Gastrocnemius medialis (tissue), 4 donors: Measurements from ENCODE around the gene VSIG8.

Source experiments
- POLR2A ChIP-seq, 2 donors: fragments of 450-650 bp; IDR thresholded peaks; one replicate each; pipeline ENCODE4 v1.6.1; 2017; ENCODE audit warnings: antibody characterized with exemption in 2 of 2, mild to moderate bottlenecking in 2 of 2, moderate library complexity in 2 of 2
- TF ChIP-seq, protein P1 (sequence below), 5 experiments: fragments of 450-650 bp in 3 of 5; fragments of 200-600 bp in 2 of 5; sonication (generic) in 2 of 5; IDR thresholded peaks in 4 of 5; conservative IDR thresholded peaks in 1 of 5; 1 replicate in 4 of 5; 2 replicates in 1 of 5; pipeline ENCODE4 v1.5.1; 2016 to 2019; ENCODE audit warnings: antibody characterized with exemption in 5 of 5, mild to moderate bottlenecking in 3 of 5, moderate library complexity in 3 of 5

DNA sequence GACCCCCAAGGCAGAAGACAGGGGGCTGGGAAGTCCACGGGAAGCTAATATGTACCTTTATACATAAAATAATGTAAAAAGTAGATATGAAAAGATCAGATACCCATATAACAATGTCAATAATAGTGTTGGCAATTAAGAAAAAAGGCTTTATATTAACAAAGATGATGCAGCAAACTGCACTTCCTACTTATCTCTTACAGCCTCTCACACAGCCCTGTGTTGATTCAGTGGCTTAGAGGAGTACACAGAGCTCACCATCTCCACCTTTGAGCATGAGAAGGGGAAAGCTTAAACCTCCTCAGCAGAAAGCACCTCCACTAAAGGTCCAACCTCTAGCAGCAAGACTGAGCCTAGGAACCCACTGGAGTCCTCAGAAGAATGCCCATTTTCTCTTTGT, 7.2 kb upstream of the VSIG8 start:
- TF ChIP-seq, protein P1, sequence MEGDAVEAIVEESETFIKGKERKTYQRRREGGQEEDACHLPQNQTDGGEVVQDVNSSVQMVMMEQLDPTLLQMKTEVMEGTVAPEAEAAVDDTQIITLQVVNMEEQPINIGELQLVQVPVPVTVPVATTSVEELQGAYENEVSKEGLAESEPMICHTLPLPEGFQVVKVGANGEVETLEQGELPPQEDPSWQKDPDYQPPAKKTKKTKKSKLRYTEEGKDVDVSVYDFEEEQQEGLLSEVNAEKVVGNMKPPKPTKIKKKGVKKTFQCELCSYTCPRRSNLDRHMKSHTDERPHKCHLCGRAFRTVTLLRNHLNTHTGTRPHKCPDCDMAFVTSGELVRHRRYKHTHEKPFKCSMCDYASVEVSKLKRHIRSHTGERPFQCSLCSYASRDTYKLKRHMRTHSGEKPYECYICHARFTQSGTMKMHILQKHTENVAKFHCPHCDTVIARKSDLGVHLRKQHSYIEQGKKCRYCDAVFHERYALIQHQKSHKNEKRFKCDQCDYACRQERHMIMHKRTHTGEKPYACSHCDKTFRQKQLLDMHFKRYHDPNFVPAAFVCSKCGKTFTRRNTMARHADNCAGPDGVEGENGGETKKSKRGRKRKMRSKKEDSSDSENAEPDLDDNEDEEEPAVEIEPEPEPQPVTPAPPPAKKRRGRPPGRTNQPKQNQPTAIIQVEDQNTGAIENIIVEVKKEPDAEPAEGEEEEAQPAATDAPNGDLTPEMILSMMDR (IDR thresholded peaks at IDR 0.05 in 4 of 5, conservative IDR thresholded peaks at IDR 0.05 in 1 of 5) = no peak
- no peak for TF ChIP-seq POLR2A (IDR thresholded peaks at IDR 0.05)
